ENCODE data around the gene HIVEP1. TPM values are rescaled to one million over a fixed set of nuclear protein-coding genes. Genes with fewer than 3 reads are reported as not detected.

Gene HIVEP1
- total RNA-seq, 1 donor from 2014 or later, result 48.9 TPM

GRCh38 chr6:11987386-11987785 lies 24.7 kb upstream of the HIVEP1 start:
- Histone ChIP-seq H3K27me3 (ENCODE audit: insufficient read depth, low read length) (no peaks in the 10 kb centered on the region), H3K4me1 (ENCODE audit: insufficient read depth, low read length) (no peaks in the 10 kb centered on the region), H3K9ac (ENCODE audit: low read length) (no peak overlapping the region), H3K27ac (ENCODE audit: low read depth, low read length) (no peak overlapping the region), H3K79me2 (ENCODE audit: insufficient read depth, low read length) (no peaks in the 10 kb centered on the region), H3K4me2 (ENCODE audit: low read length) (no peak overlapping the region), H3K36me3 (ENCODE audit: insufficient read depth, low read length) (no peaks in the 10 kb centered on the region), H3K4me3 (ENCODE audit: insufficient read depth, low read depth, low read length) (no peak overlapping the region), H3K9me3 (ENCODE audit: insufficient read depth, low read depth, low read length) (no peaks in the 10 kb centered on the region), H2AFZ (ENCODE audit: low read depth, low read length) (no peak overlapping the region), H4K20me1 (ENCODE audit: insufficient read depth, low read length) (no peaks in the 10 kb centered on the region)
- Mint-ChIP-seq H3K27me3 (ENCODE audit: low read depth, unreplicated experiment) (no peaks in the 10 kb centered on the region), H3K27ac (ENCODE audit: unreplicated experiment) (no peak overlapping the region), H3K4me3 (ENCODE audit: unreplicated experiment) (no peak overlapping the region), H3K36me3 (ENCODE audit: low read depth, unreplicated experiment) (no peaks in the 10 kb centered on the region), H3K9me3 (ENCODE audit: unreplicated experiment) (no peaks in the 10 kb centered on the region), H3K4me1 (ENCODE audit: low read depth, unreplicated experiment) (peaks cover 6% of the 10 kb centered on the region)
- DNase-seq (ENCODE audit: low read depth) (no peak), FAIRE-seq (no peak)
- no peak for TF ChIP-seq EZH2 (IDR thresholded peaks at IDR 0.05; ENCODE audit: insufficient read depth, low read length)
- TF ChIP-seq CTCF (IDR thresholded peaks at IDR 0.05; ENCODE audit: insufficient read depth, low read depth, low read length), result no peak

- Histone ChIP-seq H3K4me1 (ENCODE audit: insufficient read depth, low read length) (no peaks in the 10 kb centered on the region), H3K9ac (ENCODE audit: low read length) (no peak overlapping the region), H3K9me3 (ENCODE audit: insufficient read depth, low read depth, low read length) (no peaks in the 10 kb centered on the region), H3K79me2 (ENCODE audit: insufficient read depth, low read length) (no peaks in the 10 kb centered on the region), H3K27ac (ENCODE audit: low read depth, low read length) (no peak overlapping the region), H3K27me3 (ENCODE audit: insufficient read depth, low read length) (no peaks in the 10 kb centered on the region), H2AFZ (ENCODE audit: low read depth, low read length) (no peak overlapping the region), H3K36me3 (ENCODE audit: insufficient read depth, low read length) (no peaks in the 10 kb centered on the region), H4K20me1 (ENCODE audit: insufficient read depth, low read length) (no peaks in the 10 kb centered on the region), H3K4me2 (ENCODE audit: low read length) (no peak overlapping the region), H3K4me3 (ENCODE audit: insufficient read depth, low read depth, low read length) (no peak overlapping the region)
- TF ChIP-seq EZH2 (IDR thresholded peaks at IDR 0.05; ENCODE audit: insufficient read depth, low read length), result no peak
- no peak for TF ChIP-seq CTCF (IDR thresholded peaks at IDR 0.05; ENCODE audit: insufficient read depth, low read depth, low read length)
- Mint-ChIP-seq H3K27ac (ENCODE audit: unreplicated experiment) (peak overlapping the region; percentile 95), H3K4me3 (ENCODE audit: unreplicated experiment) (no peak overlapping the region), H3K36me3 (ENCODE audit: low read depth, unreplicated experiment) (peaks cover 3% of the 10 kb centered on the region), H3K9me3 (ENCODE audit: unreplicated experiment) (no peaks in the 10 kb centered on the region), H3K27me3 (ENCODE audit: low read depth, unreplicated experiment) (no peaks in the 10 kb centered on the region), H3K4me1 (ENCODE audit: low read depth, unreplicated experiment) (peaks cover 6% of the 10 kb centered on the region)
- DNase-seq (ENCODE audit: low read depth) (peak; percentile 58), FAIRE-seq (peak; percentile 73)
Measured at GRCh38 chr6:11989386-11989785, 22.7 kb upstream of the HIVEP1 start.

- Mint-ChIP-seq H3K9me3 (ENCODE audit: unreplicated experiment) (no peaks in the 10 kb centered on the region), H3K4me3 (ENCODE audit: unreplicated experiment) (no peak overlapping the region), H3K27ac (ENCODE audit: unreplicated experiment) (no peak overlapping the region), H3K27me3 (ENCODE audit: low read depth, unreplicated experiment) (no peaks in the 10 kb centered on the region), H3K4me1 (ENCODE audit: low read depth, unreplicated experiment) (peaks cover 6% of the 10 kb centered on the region), H3K36me3 (ENCODE audit: low read depth, unreplicated experiment) (peaks cover 3% of the 10 kb centered on the region)
- no peak for TF ChIP-seq EZH2 (IDR thresholded peaks at IDR 0.05; ENCODE audit: insufficient read depth, low read length)
- TF ChIP-seq CTCF (IDR thresholded peaks at IDR 0.05; ENCODE audit: insufficient read depth, low read depth, low read length), result no peak
- DNase-seq (ENCODE audit: low read depth) (no peak), FAIRE-seq (no peak)
- Histone ChIP-seq H3K4me1 (ENCODE audit: insufficient read depth, low read length) (no peaks in the 10 kb centered on the region), H3K36me3 (ENCODE audit: insufficient read depth, low read length) (no peaks in the 10 kb centered on the region), H2AFZ (ENCODE audit: low read depth, low read length) (no peak overlapping the region), H3K4me3 (ENCODE audit: insufficient read depth, low read depth, low read length) (no peak overlapping the region), H3K9ac (ENCODE audit: low read length) (no peak overlapping the region), H3K4me2 (ENCODE audit: low read length) (no peak overlapping the region), H3K9me3 (ENCODE audit: insufficient read depth, low read depth, low read length) (no peaks in the 10 kb centered on the region), H3K27ac (ENCODE audit: low read depth, low read length) (no peak overlapping the region), H3K79me2 (ENCODE audit: insufficient read depth, low read length) (no peaks in the 10 kb centered on the region), H4K20me1 (ENCODE audit: insufficient read depth, low read length) (no peaks in the 10 kb centered on the region), H3K27me3 (ENCODE audit: insufficient read depth, low read length) (no peaks in the 10 kb centered on the region)
Measured at GRCh38 chr6:11992086-11992485, 20.0 kb upstream of the HIVEP1 start.
